Measurements from ENCODE around the gene POLR3H. TPM values are rescaled to one million over a fixed set of nuclear protein-coding genes. Genes with fewer than 3 reads are reported as not detected.

POLR3H gene
- polyA plus RNA-seq, 3 donors, result 9.4 to 19.0 (median 10.4) TPM

DNA sequence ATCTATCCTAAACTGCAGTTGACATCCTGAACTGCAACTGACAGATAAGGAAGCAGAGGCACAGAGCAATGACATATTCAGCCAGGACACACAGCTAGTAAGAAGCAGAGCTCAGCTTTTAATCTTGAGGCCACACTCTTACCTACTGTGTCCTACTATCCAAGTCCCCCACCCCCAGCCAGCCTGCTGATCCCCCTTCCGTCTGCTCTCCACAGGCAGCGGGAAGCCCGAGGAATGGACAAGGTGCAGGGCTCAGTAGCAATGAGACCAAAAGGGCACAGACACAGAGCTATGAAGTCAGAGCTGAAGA, 4.3 kb downstream of the POLR3H start:
- Histone ChIP-seq H3K79me2 (ENCODE audit: insufficient read depth, low read length) (peaks cover 40% of the 10 kb centered on the region), H3K4me1 (ENCODE audit: control insufficient read depth in 1 of 2, insufficient read depth in 2 of 2, low read length in 2 of 2) (peaks cover 16 to 21% of the 10 kb centered on the region in 2 donors), H3K27me3 (ENCODE audit: control insufficient read depth in 2 of 2, insufficient read depth in 2 of 2, low read length in 2 of 2) (no peaks in the 10 kb centered on the region), H4K20me1 (ENCODE audit: insufficient read depth, low read length) (peaks cover 23% of the 10 kb centered on the region), H3K36me3 (replicated peaks in 1 of 2; ENCODE audit: control insufficient read depth in 1 of 2, insufficient read depth in 2 of 2, low read length in 2 of 2) (peaks cover 13 to 41% of the 10 kb centered on the region in 2 donors), H3K9ac (ENCODE audit: insufficient read depth, low read length, poor library complexity, severe bottlenecking) (no peak overlapping the region), H3K9me3 (replicated peaks in 1 of 2; ENCODE audit: control insufficient read depth in 1 of 2, insufficient read depth in 1 of 2, low read length in 2 of 2) (no peaks in the 10 kb centered on the region), H2AFZ (ENCODE audit: insufficient read depth, low read depth, low read length, poor library complexity, severe bottlenecking) (no peak overlapping the region), H3K4me3 (replicated peaks in 1 of 3; ENCODE audit: low read depth in 2 of 3, low read length in 3 of 3) (no peak overlapping the region), H3K27ac (ENCODE audit: low read depth in 1 of 2, low read length in 2 of 2) (no peak overlapping the region), H3K4me2 (replicated peaks; ENCODE audit: extremely low read depth, low read length, poor library complexity, severe bottlenecking) (no peak overlapping the region)
- intact Hi-C loops (cut with micrococcal nuclease), result loop anchor here (5.0 kb wide), 3 partner anchors 52 to 73 kb away; partner anchors contain the start of genes ACO2 (in 1 of the 2) and PHF5A (in 1 of the 2)
- 100% methylated on average over 3 of the region's 3 CpGs for WGBS (ENCODE audit: insufficient coverage)
- H3K9me3 Mint-ChIP-seq, result no peaks in the 10 kb centered on the region
- peaks cover 31 to 40% of the 10 kb centered on the region in 2 donors for H3K36me3 Mint-ChIP-seq
- peak overlapping the region in 1 of 7 donors; percentile 4 for H3K27ac Mint-ChIP-seq
- no peak for DNase-seq
- no peak for TF ChIP-seq CTCF (IDR thresholded peaks at IDR 0.05)
- H3K27me3 Mint-ChIP-seq (ENCODE audit: low read depth in 3 of 3), result no peaks in the 10 kb centered on the region
- peaks cover 28% of the 10 kb centered on the region for H3K4me1 Mint-ChIP-seq
- H3K4me3 Mint-ChIP-seq, result no peak overlapping the region

- H3K4me3 Mint-ChIP-seq, result no peak overlapping the region
Measured at GRCh38 chr22:41539146-41540005, 4.9 kb downstream of the POLR3H start.

More at GRCh38 chr22:41539146-41540005, 4.9 kb downstream of the POLR3H start:
- TF ChIP-seq CTCF (IDR thresholded peaks at IDR 0.05), result no peak
- Histone ChIP-seq H3K79me2 (ENCODE audit: insufficient read depth, low read length) (peaks cover 40% of the 10 kb centered on the region), H3K4me1 (ENCODE audit: control insufficient read depth in 1 of 2, insufficient read depth in 2 of 2, low read length in 2 of 2) (peaks cover 11 to 16% of the 10 kb centered on the region in 2 donors), H4K20me1 (ENCODE audit: insufficient read depth, low read length) (peaks cover 23% of the 10 kb centered on the region), H3K27me3 (ENCODE audit: control insufficient read depth in 2 of 2, insufficient read depth in 2 of 2, low read length in 2 of 2) (no peaks in the 10 kb centered on the region), H3K27ac (ENCODE audit: low read depth in 1 of 2, low read length in 2 of 2) (no peak overlapping the region), H3K9me3 (replicated peaks in 1 of 2; ENCODE audit: control insufficient read depth in 1 of 2, insufficient read depth in 1 of 2, low read length in 2 of 2) (no peaks in the 10 kb centered on the region), H3K36me3 (replicated peaks in 1 of 2; ENCODE audit: control insufficient read depth in 1 of 2, insufficient read depth in 2 of 2, low read length in 2 of 2) (peaks cover 13 to 44% of the 10 kb centered on the region in 2 donors), H2AFZ (ENCODE audit: insufficient read depth, low read depth, low read length, poor library complexity, severe bottlenecking) (no peak overlapping the region), H3K4me3 (replicated peaks in 1 of 3; ENCODE audit: low read depth in 2 of 3, low read length in 3 of 3) (no peak overlapping the region), H3K4me2 (replicated peaks; ENCODE audit: extremely low read depth, low read length, poor library complexity, severe bottlenecking) (no peak overlapping the region), H3K9ac (ENCODE audit: insufficient read depth, low read length, poor library complexity, severe bottlenecking) (no peak overlapping the region)
- Mint-ChIP-seq H3K27me3 (ENCODE audit: low read depth in 3 of 3) (no peaks in the 10 kb centered on the region), H3K4me1 (peaks cover 22% of the 10 kb centered on the region), H3K9me3 (no peaks in the 10 kb centered on the region), H3K27ac (peak overlapping the region in 1 of 7 donors; percentile 4), H3K36me3 (peaks cover 31 to 45% of the 10 kb centered on the region in 2 donors)
- WGBS (ENCODE audit: insufficient coverage), result 93% methylated on average over 8 of the region's 13 CpGs
- DNase-seq, result no peak
- intact Hi-C loops (cut with micrococcal nuclease), result loop anchor here (5.0 kb wide), 3 partner anchors 53 to 72 kb away; partner anchors contain the start of genes ACO2 (in 1 of the 2) and PHF5A (in 1 of the 2)

Data from CD14-positive monocyte (primary cell).